ENCODE results near the gene SLC17A7.

Gene SLC17A7

DNA sequence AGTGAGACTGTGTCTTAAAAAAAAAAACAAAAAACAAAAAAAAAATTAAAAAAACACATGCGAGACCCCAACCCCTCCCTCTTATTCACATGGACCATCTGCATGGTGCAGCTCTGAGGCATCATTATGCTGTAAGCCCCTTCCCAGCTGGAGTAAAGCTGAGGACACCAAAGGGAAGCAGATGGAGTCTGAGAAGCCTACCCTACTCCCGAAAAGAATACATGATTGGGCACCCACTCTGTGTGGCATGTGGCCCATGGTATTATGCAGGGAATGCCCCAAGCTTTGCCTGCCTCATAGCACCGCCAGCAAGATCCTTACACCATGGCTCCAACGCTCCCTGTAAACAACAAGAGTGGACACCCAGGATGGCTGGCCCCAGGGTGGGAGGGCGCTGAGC is 22.8 kb downstream of the SLC17A7 start:
- no peak for TF ChIP-seq BACH2 (CRISPR knock-in tag; IDR thresholded peaks at IDR 0.05; ENCODE audit: borderline replicate concordance)
- TF ChIP-seq CSDC2 (CRISPR knock-in tag; IDR thresholded peaks at IDR 0.05): no peak
- TF ChIP-seq ZNF565 (CRISPR knock-in tag; conservative IDR thresholded peaks at IDR 0.05; ENCODE audit: low read depth): no peak
- TF ChIP-seq POU6F1 (CRISPR knock-in tag; IDR thresholded peaks at IDR 0.05; ENCODE audit: borderline replicate concordance, low read depth): no peak
- TF ChIP-seq ESRRG (CRISPR knock-in tag; IDR thresholded peaks at IDR 0.05): no peak
- ATAC-seq: no peak

- ATAC-seq: no peak
- TF ChIP-seq ESRRG (CRISPR knock-in tag; IDR thresholded peaks at IDR 0.05) (no peak), GLIS3 (CRISPR knock-in tag; IDR thresholded peaks at IDR 0.05) (no peak)
Measured at GRCh38 chr19:49417088-49417487, 24.2 kb downstream of the SLC17A7 start.

GRCh38 chr19:49415810-49416200 is 25.5 kb downstream of the SLC17A7 start:
- no peak for ATAC-seq

GRCh38 chr19:49415102-49415809 is 26.1 kb downstream of the SLC17A7 start:
- TF ChIP-seq SNAI2 (CRISPR knock-in tag; IDR thresholded peaks at IDR 0.05): no peak
- no peak for TF ChIP-seq GLIS3 (CRISPR knock-in tag; IDR thresholded peaks at IDR 0.05)
- TF ChIP-seq ZNF70 (CRISPR knock-in tag; IDR thresholded peaks at IDR 0.05): no peak
- TF ChIP-seq ZFP3 (CRISPR knock-in tag; IDR thresholded peaks at IDR 0.05): no peak
- TF ChIP-seq, protein P1, sequence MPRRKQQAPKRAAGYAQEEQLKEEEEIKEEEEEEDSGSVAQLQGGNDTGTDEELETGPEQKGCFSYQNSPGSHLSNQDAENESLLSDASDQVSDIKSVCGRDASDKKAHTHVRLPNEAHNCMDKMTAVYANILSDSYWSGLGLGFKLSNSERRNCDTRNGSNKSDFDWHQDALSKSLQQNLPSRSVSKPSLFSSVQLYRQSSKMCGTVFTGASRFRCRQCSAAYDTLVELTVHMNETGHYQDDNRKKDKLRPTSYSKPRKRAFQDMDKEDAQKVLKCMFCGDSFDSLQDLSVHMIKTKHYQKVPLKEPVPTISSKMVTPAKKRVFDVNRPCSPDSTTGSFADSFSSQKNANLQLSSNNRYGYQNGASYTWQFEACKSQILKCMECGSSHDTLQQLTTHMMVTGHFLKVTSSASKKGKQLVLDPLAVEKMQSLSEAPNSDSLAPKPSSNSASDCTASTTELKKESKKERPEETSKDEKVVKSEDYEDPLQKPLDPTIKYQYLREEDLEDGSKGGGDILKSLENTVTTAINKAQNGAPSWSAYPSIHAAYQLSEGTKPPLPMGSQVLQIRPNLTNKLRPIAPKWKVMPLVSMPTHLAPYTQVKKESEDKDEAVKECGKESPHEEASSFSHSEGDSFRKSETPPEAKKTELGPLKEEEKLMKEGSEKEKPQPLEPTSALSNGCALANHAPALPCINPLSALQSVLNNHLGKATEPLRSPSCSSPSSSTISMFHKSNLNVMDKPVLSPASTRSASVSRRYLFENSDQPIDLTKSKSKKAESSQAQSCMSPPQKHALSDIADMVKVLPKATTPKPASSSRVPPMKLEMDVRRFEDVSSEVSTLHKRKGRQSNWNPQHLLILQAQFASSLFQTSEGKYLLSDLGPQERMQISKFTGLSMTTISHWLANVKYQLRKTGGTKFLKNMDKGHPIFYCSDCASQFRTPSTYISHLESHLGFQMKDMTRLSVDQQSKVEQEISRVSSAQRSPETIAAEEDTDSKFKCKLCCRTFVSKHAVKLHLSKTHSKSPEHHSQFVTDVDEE (CRISPR knock-in tag; IDR thresholded peaks at IDR 0.05): no peak
- TF ChIP-seq ARNTL (CRISPR knock-in tag; IDR thresholded peaks at IDR 0.05; ENCODE audit: borderline replicate concordance, low read depth): no peak
- TF ChIP-seq OSR1 (CRISPR knock-in tag; IDR thresholded peaks at IDR 0.05): no peak
- no peak for TF ChIP-seq ESRRG (CRISPR knock-in tag; IDR thresholded peaks at IDR 0.05)
- TF ChIP-seq TCF4 (CRISPR knock-in tag; IDR thresholded peaks at IDR 0.05; ENCODE audit: borderline replicate concordance): no peak
- no peak for TF ChIP-seq BACH2 (CRISPR knock-in tag; IDR thresholded peaks at IDR 0.05; ENCODE audit: borderline replicate concordance)
- TF ChIP-seq ZC3H10 (CRISPR knock-in tag; IDR thresholded peaks at IDR 0.05): no peak
- TF ChIP-seq TOX (CRISPR knock-in tag; IDR thresholded peaks at IDR 0.05; ENCODE audit: borderline replicate concordance): no peak
- no peak for TF ChIP-seq ZNF565 (CRISPR knock-in tag; conservative IDR thresholded peaks at IDR 0.05; ENCODE audit: low read depth)
- no peak for TF ChIP-seq ZNF8 (CRISPR knock-in tag; IDR thresholded peaks at IDR 0.05)
- no peak for TF ChIP-seq ISL1 (CRISPR knock-in tag; IDR thresholded peaks at IDR 0.05)
- no peak for TF ChIP-seq RARB (CRISPR knock-in tag; IDR thresholded peaks at IDR 0.05)
- TF ChIP-seq CSDC2 (CRISPR knock-in tag; IDR thresholded peaks at IDR 0.05): no peak
- ATAC-seq: no peak

More at GRCh38 chr19:49415810-49416200, 25.5 kb downstream of the SLC17A7 start:
- TF ChIP-seq GLIS3 (CRISPR knock-in tag; IDR thresholded peaks at IDR 0.05): no peak
- TF ChIP-seq BACH2 (CRISPR knock-in tag; IDR thresholded peaks at IDR 0.05; ENCODE audit: borderline replicate concordance): no peak
- TF ChIP-seq, protein P2, sequence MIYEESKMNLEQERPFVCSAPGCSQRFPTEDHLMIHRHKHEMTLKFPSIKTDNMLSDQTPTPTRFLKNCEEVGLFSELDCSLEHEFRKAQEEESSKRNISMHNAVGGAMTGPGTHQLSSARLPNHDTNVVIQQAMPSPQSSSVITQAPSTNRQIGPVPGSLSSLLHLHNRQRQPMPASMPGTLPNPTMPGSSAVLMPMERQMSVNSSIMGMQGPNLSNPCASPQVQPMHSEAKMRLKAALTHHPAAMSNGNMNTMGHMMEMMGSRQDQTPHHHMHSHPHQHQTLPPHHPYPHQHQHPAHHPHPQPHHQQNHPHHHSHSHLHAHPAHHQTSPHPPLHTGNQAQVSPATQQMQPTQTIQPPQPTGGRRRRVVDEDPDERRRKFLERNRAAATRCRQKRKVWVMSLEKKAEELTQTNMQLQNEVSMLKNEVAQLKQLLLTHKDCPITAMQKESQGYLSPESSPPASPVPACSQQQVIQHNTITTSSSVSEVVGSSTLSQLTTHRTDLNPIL (CRISPR knock-in tag; IDR thresholded peaks at IDR 0.05; ENCODE audit: low read depth): no peak
- TF ChIP-seq PPARA (CRISPR knock-in tag; IDR thresholded peaks at IDR 0.05; ENCODE audit: borderline replicate concordance): no peak
- TF ChIP-seq ZNF565 (CRISPR knock-in tag; conservative IDR thresholded peaks at IDR 0.05; ENCODE audit: low read depth): no peak
- TF ChIP-seq ZFP3 (CRISPR knock-in tag; IDR thresholded peaks at IDR 0.05): no peak
- no peak for TF ChIP-seq OSR1 (CRISPR knock-in tag; IDR thresholded peaks at IDR 0.05)
- TF ChIP-seq RARB (CRISPR knock-in tag; IDR thresholded peaks at IDR 0.05): no peak
- TF ChIP-seq, protein P1 (CRISPR knock-in tag; IDR thresholded peaks at IDR 0.05): no peak
- no peak for TF ChIP-seq CSDC2 (CRISPR knock-in tag; IDR thresholded peaks at IDR 0.05)
- TF ChIP-seq TOX (CRISPR knock-in tag; IDR thresholded peaks at IDR 0.05; ENCODE audit: borderline replicate concordance): no peak
- TF ChIP-seq ZNF8 (CRISPR knock-in tag; IDR thresholded peaks at IDR 0.05): no peak
- TF ChIP-seq ARNTL (CRISPR knock-in tag; IDR thresholded peaks at IDR 0.05; ENCODE audit: borderline replicate concordance, low read depth): no peak
